ENCODE results near the gene LMNA.
"Not testable (repeated sequence)": the region's sequence is repeated elsewhere in the genome, so short reads cannot be mapped to it uniquely, and the experiment has no call there.

Gene LMNA

DNA sequence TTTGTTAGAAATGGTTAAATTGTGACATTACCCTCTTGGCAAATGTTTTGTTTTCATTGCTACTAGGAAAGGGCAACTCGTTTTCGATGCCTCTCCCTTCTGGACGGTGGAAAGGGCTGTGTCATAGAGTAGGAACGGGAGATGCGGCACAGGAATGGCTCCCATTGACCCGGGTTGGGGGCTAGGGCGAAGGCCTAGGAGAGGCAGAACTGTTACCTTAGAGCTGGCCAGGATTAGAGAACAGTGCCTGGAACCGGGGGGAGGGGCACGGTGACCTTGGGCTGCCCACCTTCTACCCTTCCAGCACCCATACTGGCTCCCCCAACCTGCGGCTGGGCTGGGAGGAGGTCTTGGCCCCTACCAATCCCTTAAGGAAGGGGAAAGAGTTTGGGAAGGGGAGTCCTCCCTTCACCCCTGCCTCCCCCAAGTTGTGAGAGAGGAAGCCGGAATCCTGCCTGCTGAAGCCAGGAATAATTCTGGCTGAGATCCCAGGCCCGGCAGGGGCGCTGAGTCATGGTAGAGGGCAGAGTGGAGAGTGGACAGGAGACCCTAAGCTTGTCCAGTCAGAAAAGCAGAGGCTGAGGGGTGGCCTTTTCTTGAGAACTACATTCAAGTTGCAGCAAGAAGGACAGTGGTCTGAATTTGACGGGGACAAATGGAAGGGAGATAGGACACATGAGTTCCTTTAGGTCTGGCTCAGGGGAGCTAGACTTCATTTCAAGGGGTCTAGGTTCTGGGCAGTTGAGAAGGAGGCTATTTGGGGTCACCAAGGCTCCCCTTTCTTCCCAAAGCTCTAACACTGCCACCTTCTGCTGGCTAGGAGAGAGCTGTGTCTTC, 8.2 kb downstream of the LMNA start:
- FAIRE-seq: no peak

- peak; percentile 41 for FAIRE-seq
Measured at GRCh38 chr1:156123356-156124196, 9.1 kb downstream of the LMNA start.

DNA sequence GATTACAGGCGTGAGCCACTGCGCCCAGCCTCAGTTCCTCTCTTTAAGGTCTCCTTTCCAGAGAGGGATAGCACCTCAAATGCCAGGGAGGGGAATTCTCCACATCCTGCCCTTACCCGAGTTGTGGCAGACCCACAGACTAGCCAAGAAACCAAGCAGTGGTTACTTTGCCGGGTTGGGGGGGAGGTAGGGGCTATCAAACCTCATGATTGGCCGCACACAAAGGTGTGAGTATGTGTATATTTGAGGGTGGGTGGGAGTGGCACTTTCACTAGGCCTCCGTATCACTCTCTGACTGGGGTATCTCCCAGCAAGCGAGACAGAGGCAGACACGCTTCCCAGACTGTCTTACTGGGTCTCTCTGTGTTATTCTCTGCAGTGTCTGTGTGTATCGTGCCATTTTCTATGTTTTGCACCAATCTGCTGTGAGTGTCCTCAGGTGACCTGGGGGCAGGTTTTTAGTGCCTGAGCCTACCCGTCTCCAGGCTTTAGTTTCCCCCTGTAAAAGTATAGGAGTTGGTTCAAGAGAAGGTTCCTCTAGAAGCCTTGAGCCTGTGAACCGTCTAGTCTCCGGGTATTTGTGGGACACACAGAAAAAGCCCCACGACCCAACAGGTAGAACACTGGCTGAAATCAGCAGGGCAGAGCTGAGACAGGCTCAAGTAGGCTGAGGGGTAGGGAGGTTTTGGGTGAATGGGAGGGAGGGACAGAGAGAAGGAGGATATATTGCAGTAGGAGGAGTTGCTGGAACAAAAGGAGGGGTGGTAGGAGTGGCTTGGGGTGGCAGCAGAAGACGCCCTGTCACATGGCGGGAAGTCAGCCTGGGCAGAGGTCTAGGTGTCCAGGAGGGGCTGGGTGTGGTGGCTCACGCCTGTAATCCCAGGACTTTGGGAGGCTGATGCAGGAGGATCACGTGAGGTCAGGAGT, 10.3 kb downstream of the LMNA start:
- no peak for FAIRE-seq

DNA sequence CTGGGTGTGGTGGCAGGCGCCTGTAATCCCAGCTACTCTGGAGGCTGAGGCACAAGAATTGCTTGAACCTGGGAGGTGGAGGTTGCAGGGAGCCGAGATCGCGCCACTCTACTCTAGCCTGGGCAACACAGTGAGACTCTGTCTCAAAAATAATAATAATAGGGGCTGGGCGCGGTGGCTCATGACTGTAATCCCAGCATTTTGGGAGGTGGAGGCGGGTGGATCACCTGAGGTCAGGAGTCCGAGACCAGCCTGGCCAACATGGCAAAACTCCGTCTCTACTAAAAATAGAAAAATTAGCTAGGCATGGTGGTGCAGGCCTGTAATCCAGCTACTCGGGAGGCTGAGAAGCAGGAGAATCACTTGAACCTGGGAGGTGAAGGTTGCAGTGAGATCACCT, 11.0 kb downstream of the LMNA start:
- not testable (repeated sequence) for FAIRE-seq

GRCh38 chr1:156126043-156126629, 11.6 kb downstream of the LMNA start:
- FAIRE-seq: no peak

- no peak for FAIRE-seq
Measured at GRCh38 chr1:156126630-156127534, 12.4 kb downstream of the LMNA start.

DNA sequence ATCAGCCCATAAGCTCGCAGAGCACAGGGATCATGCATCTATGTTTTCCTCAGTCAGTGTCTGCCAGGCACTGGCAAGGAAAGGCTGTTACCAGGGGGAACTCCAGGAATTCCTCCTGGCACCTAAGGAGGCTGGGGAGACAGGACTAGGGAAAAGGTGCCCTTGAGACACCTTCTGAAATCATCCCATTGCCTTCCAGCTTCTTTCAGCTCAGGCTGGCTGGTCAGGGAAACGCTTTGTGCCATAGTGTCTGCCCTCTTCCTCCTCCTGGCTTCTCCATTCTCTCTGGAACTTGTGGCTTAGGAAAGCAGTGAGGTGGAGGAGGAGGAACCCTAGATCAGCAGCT, 13.8 kb downstream of the LMNA start:
- no peak for FAIRE-seq

GRCh38 chr1:156128654-156129597, 14.4 kb downstream of the LMNA start:
- FAIRE-seq: no peak

- FAIRE-seq: no peak
Measured at GRCh38 chr1:156129687-156130577, 15.4 kb downstream of the LMNA start.

DNA sequence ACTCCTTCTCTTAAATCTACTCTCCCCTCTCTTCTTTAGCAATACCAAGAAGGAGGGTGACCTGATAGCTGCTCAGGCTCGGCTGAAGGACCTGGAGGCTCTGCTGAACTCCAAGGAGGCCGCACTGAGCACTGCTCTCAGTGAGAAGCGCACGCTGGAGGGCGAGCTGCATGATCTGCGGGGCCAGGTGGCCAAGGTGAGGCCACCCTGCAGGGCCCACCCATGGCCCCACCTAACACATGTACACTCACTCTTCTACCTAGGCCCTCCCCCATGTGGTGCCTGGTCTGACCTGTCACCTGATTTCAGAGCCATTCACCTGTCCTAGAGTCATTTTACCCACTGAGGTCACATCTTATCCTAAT, 16.0 kb downstream of the LMNA start:
- no peak for FAIRE-seq

DNA sequence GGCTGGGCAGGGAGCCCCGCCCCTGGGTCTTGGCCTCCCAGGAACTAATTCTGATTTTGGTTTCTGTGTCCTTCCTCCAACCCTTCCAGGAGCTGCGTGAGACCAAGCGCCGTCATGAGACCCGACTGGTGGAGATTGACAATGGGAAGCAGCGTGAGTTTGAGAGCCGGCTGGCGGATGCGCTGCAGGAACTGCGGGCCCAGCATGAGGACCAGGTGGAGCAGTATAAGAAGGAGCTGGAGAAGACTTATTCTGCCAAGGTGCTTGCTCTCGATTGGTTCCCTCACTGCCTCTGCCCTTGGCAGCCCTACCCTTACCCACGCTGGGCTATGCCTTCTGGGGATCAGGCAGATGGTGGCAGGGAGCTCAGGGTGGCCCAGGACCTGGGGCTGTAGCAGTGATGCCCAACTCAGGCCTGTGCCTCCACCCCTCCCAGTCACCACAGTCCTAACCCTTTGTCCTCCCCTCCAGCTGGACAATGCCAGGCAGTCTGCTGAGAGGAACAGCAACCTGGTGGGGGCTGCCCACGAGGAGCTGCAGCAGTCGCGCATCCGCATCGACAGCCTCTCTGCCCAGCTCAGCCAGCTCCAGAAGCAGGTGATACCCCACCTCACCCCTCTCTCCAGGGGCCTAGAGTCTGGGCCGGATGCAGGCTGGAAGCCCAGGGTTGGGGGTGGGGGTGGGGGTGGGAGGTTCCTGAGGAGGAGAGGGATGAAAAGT, 20.4 kb downstream of the LMNA start:
- FAIRE-seq: no peak

GRCh38 chr1:156135930-156136871, 21.7 kb downstream of the LMNA start:
- no peak for FAIRE-seq

GRCh38 chr1:156136970-156137483, 22.5 kb downstream of the LMNA start:
- FAIRE-seq: no peak

- FAIRE-seq: no peak
Measured at GRCh38 chr1:156138458-156138867, 24.0 kb downstream of the LMNA start.

DNA sequence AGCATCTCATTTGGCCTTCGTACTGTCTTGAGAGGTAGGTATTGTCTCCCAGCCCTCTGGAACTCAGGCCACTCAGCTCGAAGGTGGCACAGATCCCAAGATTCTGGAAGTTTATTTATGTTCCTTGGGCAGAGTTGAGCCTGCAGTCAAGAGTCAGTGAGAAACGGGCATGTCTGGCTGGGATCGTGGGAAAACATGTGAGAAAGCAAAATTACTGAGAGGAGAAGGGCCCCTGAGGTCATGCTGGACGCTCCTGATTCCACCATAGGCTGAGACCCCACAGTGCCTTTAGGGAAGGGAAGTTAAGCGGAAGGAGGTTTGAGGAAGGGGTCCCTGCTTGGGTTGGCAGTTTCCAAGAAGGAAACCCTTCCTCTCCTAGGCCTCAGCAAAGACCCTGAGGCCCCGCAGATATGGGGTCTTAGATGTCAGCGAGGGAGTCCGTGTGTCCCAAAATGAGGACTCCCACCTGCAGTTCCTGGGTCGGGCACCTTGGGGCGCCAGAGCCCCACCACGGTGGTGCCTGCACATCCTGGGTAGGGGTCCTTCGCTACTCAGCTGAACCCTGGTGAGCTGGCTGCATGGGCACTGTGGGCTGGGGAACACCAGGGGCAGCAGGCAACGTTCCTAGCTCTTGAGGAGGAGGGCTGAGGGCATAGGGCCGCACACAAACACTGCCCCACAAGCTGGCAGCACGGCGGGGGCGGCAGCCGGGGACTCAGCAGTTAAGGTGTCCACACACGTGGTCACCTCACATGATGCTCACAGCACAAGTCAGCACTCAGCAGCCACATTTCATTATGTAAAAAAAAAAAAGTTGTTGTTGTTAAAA, 26.6 kb downstream of the LMNA start:
- FAIRE-seq: no peak

Data from islet of Langerhans (tissue), 1 donor.